Esophagus squamous epithelium (tissue), 5 donors: ENCODE measurements around the gene MTX1. TPM values are rescaled to one million over a fixed set of nuclear protein-coding genes. Genes with fewer than 3 reads are reported as not detected.

ENCODE experiments used
- DNase-seq: peaks from one replicate; lab custom pipeline; 2025; lab: John Stamatoyannopoulos, UW
- H3K27ac ChIP-seq, 4 donors: fragments of 200-600 bp; sonication (generic); one replicate each; pipeline ENCODE4 v1.5.1; 2016 to 2019; ENCODE audit warnings: mild to moderate bottlenecking in 1 of 4
- H3K27me3 ChIP-seq, 4 donors: fragments of 200-600 bp; sonication (generic); 1 replicate in 3 of 4; 2 replicates in 1 of 4; pipeline versions ENCODE4 v1.5.1 to v1.6.0; 2017 to 2021; ENCODE audit warnings: antibody characterized with exemption in 1 of 4
- H3K36me3 ChIP-seq, 3 donors: fragments of 200-600 bp; sonication (generic); one replicate each; pipeline ENCODE4 v1.5.1; 2016 to 2019
- H3K4me1 ChIP-seq, 3 donors: fragments of 200-600 bp; sonication (generic); one replicate each; pipeline ENCODE4 v1.5.1; 2017 to 2019
- H3K4me3 ChIP-seq, 4 donors: fragments of 200-600 bp; sonication (generic); 1 replicate in 3 of 4; 2 replicates in 1 of 4; pipeline ENCODE4 v1.5.1; 2016 to 2019; ENCODE audit warnings: mild to moderate bottlenecking in 2 of 4, moderate library complexity in 1 of 4
- H3K9me3 ChIP-seq, 3 donors: fragments of 200-600 bp; sonication (generic); one replicate each; pipeline ENCODE4 v1.5.1; 2016 to 2019
- CTCF ChIP-seq, 6 experiments: fragments of 450-650 bp in 4 of 6; fragments of 200-600 bp in 2 of 6; sonication (generic) in 2 of 6; IDR thresholded peaks; one replicate each; pipeline ENCODE4 v1.5.1; 2016 to 2019; ENCODE audit warnings: antibody characterized with exemption in 6 of 6, mild to moderate bottlenecking in 4 of 6, moderate library complexity in 4 of 6
- POLR2A ChIP-seq, 4 donors: fragments of 450-650 bp; IDR thresholded peaks; one replicate each; pipeline ENCODE4 v1.6.1; 2017; ENCODE audit warnings: antibody characterized with exemption in 4 of 4, mild to moderate bottlenecking in 4 of 4, moderate library complexity in 3 of 4
- WGBS, 2 donors: methylation state at CpG; one replicate each; pipeline ENCODE4 v1.1.5; 2018; 5-methylcytosine and 5-hydroxymethylcytosine counted together
- intact Hi-C: fragments of 100-400 bp; cut with DNase I; formaldehyde crosslinking; loops from one replicate; pipeline ENCODE4 v1.15.0; 2022
- total RNA-seq, 4 donors: library from RNA; depleted of rRNA; stranded (reverse); fragments of >200 nt; gene quantifications; one replicate each; pipeline ENCODE4 v1.1.0, GENCODE V29; 2016
- donor health status: DM: yes; HTN: yes; CAD: no.

Gene MTX1
- total RNA-seq, 4 donors from 2014 or later: 34.0 to 59.1 (median 42.9) TPM

- Histone ChIP-seq H3K36me3 (peaks cover 0 to 38% (median 4%) of the 10 kb centered on the region in 3 donors), H3K27me3 (no peaks in the 10 kb centered on the region), H3K4me1 (peaks cover 31 to 52% (median 37%) of the 10 kb centered on the region in 3 donors), H3K27ac (peak overlapping the region; percentile 15 to 99 (median 97)), H3K9me3 (no peaks in the 10 kb centered on the region), H3K4me3 (peak overlapping the region in 3 of 4 donors; percentile 83 to 95 (median 94))
- WGBS, 2 donors: 43 to 72% methylated on average over 3 to 4 of the region's 5 CpGs
- DNase-seq: no peak
- TF ChIP-seq POLR2A (IDR thresholded peaks at IDR 0.05) (no peak), CTCF (IDR thresholded peaks at IDR 0.05) (no peak)
- intact Hi-C loops: loop anchor here (5.0 kb wide), 1 partner anchor 74 kb away; no protein-coding TSS in a partner anchor
Observed at GRCh38 chr1:155253797-155254196, 45.3 kb downstream of the MTX1 start.

GRCh38 chr1:155254228-155254713 is 45.8 kb downstream of the MTX1 start:
- H3K4me1 ChIP-seq: peaks cover 31 to 52% (median 37%) of the 10 kb centered on the region in 3 donors
- TF ChIP-seq POLR2A (IDR thresholded peaks at IDR 0.05): no peak
- TF ChIP-seq CTCF (IDR thresholded peaks at IDR 0.05): no peak
- H3K9me3 ChIP-seq: no peaks in the 10 kb centered on the region
- DNase-seq: no peak
- intact Hi-C loops: loop anchor here (5.0 kb wide), 1 partner anchor 73 kb away; no protein-coding TSS in a partner anchor
- H3K36me3 ChIP-seq: peaks cover 0 to 38% (median 4%) of the 10 kb centered on the region in 3 donors
- peak overlapping the region; percentile 94 to 99 (median 97) for H3K27ac ChIP-seq
- H3K4me3 ChIP-seq: peak overlapping the region; percentile 70 to 95 (median 88)
- no peaks in the 10 kb centered on the region for H3K27me3 ChIP-seq
- WGBS, 2 donors: 8 to 14% methylated on average over 5 to 8 of the region's 12 CpGs

- Histone ChIP-seq H3K36me3 (peaks cover 0 to 40% (median 4%) of the 10 kb centered on the region in 3 donors), H3K4me3 (peak overlapping the region; percentile 70 to 95 (median 88)), H3K27me3 (no peaks in the 10 kb centered on the region), H3K9me3 (no peaks in the 10 kb centered on the region), H3K4me1 (peaks cover 31 to 53% (median 37%) of the 10 kb centered on the region in 3 donors), H3K27ac (peak overlapping the region; percentile 94 to 99 (median 97))
- WGBS, 2 donors: 2 to 17% methylated on average over 8 of the region's 35 CpGs
- TF ChIP-seq POLR2A (IDR thresholded peaks at IDR 0.05) (no peak), CTCF (IDR thresholded peaks at IDR 0.05) (no peak)
- intact Hi-C loops: loop anchor here (5.0 kb wide), 1 partner anchor 73 kb away; no protein-coding TSS in a partner anchor
- no peak for DNase-seq
Observed at GRCh38 chr1:155254714-155255242, 46.3 kb downstream of the MTX1 start.

- Histone ChIP-seq H3K27me3 (no peaks in the 10 kb centered on the region), H3K36me3 (peaks cover 0 to 47% (median 11%) of the 10 kb centered on the region in 3 donors), H3K4me3 (peak within 1 kb of the TSS; percentile 70 to 95 (median 88)), H3K27ac (peak within 1 kb of the TSS; percentile 94 to 99 (median 97)), H3K9me3 (no peaks in the 10 kb centered on the region), H3K4me1 (peaks cover 28 to 53% (median 34%) of the 10 kb centered on the region in 3 donors)
- TF ChIP-seq POLR2A (IDR thresholded peaks at IDR 0.05): peak in 1 of 4 donors; percentile 58
- TF ChIP-seq CTCF (IDR thresholded peaks at IDR 0.05): no peak
- no peak for DNase-seq
- intact Hi-C loops: no loop called here
- WGBS, 2 donors: 2 to 5% methylated on average over 38 to 46 of the region's 54 CpGs
Observed at GRCh38 chr1:155255243-155256007, 46.9 kb downstream of the MTX1 start, which contains the start of gene ENTREP3. Gene ENTREP3, minus strand, starts transcription at chr1:155255483. Its CDS starts 606 bp downstream, at chr1:155254877.
